NCI-H1930 (cell line): ENCODE results near the gene NEK11.
A peak's percentile ranks its signal among the peaks of the same experiment; 100 is the strongest.
"Not testable (repeated sequence)": the region's sequence is repeated elsewhere in the genome, so short reads cannot be mapped to it uniquely, and the experiment has no call there.

Experiments used
- DNase-seq, 2 experiments: peaks; one replicate each; lab custom pipeline; 2025; lab: John Stamatoyannopoulos, UW

Gene NEK11

DNA sequence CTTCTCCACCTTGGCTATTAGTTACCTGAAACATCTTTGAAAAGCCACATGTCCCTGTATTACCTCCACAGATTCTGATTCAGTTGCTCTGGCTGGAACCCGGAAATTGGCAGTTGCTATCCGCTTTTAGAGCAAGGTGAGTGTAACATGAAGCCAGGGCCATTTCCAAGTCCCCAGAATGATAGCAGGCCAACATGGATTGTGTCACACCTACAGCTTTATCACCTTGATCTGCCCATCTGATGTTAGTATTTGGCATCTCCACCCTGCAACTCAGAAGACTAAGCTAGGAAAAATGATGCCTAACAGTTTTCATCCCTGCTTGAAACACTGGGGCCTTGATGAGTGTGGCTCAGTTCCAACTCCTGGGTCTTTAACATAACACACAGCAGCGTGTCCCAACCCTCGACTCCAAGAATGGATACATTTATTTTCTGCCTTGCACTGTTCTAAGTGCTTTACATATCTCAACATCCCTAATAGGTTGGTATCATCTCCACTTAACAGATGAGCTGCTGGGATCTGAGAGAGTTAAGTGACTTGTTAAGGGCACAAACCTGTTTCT lies 333.6 kb downstream of the NEK11 start:
- DNase-seq, result no peak

DNA sequence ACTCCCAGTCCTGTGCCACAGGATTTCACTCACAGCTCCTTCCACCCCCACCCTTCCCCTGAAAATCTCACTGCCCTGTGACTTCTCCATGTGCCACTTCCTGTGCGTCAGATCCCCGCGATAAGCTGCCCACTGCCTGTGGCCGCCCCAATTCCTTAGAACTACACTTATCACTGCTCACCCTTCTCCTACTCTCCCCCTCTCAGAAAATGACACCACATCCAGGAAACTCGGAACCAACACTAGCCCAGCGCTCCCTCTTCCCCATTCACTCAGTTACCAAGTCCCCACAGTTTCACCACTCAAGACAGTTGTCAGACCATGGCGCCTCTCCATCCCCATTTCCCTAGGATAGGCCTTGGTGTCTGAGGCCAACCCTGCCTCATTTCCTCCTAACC lies 334.4 kb downstream of the NEK11 start:
- not testable (repeated sequence) for DNase-seq

DNA sequence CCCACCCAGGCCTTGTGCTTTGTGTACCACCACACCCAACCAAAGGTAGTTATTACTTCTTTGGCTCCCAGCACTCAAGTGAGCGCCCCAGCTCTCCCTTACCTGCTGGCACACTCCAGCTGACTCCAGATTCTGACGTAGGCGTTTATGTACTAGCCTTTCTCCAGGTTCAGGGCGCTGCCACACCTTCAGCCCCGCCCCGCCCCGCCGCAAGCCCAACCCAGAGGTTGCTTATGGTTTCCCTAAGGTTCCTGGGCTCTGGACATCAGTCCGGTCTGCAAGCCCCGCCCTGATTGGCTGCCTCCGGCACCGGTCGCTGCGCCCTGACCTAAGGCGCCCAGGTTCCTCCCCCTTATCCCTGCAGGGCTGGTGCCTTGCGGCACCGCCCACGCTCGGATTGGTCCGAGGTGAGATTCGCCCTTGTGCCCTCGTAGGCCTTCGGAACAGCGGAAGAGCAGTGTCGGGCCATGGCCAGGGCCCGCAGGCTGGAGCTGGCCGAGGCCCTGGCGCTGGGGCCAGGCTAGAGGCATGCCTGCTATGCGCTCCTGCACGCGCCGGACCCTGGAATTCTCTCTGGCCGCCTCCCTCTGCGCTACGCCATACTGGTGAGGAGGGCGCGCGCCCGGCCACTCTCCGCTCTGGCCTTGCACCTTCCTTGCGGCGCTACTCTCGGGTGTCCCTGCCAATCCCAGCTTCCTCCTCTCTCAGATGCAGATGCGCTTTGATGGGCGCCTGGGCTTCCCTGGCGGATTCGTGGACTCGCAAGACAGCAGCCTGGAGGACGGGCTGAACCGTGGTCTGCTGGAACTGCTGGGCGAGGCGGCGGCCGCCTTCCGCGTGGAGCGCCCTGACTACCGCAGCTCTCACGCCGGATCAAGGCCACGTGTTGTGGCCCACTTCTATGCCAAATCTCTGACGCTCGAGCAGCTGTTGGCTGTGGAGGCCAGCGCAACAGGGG lies 335.1 kb downstream of the NEK11 start:
- DNase-seq, result peak; percentile 48 to 82

DNA sequence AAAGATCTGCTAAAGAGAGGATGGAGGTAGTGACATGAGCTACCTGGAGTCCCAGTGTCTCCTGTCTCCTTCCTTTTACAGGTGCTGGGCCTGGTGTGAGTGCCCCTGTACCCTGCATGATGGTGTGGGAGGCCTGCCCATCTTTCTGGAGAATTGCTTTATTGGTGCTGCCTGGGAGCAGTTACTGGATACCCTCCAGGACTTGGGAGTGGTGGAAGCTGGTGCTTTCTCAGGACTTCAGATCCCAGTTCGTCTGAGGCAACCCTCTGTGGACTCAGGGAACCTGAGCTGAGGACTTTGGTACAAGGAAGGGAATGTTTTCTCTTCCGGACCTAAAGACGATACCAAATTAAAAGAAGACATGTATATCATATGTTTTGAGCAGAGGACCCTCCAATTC lies 336.6 kb downstream of the NEK11 start:
- DNase-seq, result no peak

- no peak for DNase-seq
These were observed 344.4 kb downstream of the NEK11 start for GRCh38 chr3:131370935-131371687.

DNA sequence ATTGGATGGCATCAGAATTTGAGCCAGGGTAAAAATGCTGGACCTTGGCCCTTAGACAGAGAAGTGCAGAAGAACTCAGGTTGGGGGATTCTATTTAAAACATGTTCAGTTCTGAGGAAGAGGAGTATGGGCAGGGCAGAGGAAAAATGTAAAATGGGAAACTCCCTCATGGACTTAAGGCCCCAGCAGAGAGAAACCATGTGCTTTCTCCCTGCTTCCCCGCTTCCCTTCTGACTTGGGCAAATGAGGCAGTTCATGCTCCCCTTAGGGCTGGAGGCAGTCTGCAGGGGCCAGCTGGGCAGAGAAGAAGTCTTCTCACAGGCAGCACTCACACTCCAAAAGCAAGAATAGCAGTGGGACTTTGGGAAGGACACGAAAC lies 345.0 kb downstream of the NEK11 start:
- no peak for DNase-seq

- no peak for DNase-seq
These were observed 348.1 kb downstream of the NEK11 start for GRCh38 chr3:131374741-131375140.

DNA sequence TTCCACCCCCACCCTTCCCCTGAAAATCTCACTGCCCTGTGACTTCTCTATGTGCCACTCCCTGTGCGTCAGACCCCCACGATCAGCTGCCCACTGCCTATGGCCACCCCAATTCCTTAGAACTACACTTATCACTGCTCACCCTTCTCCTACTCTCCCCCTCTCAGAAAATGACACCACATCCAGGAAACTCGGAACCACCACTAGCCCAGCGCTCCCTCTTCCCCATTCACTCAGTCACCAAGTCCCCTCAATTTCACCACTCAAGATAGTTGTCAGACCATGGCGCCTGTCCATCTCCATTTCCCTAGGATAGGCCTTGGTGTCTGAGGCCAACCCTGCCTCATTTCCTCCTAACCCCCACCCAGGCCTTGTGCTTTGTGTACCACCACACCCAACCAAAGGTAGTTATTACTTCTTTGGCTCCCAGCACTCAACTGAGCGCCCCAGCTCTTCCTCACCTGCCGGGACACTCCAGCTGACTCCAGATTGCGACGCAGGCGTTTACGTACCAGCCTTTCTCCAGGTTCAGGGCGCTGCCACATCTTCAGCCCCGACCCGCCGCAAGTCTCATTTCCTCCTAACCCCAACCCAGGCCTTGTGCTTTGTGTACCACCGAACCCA lies 354.3 kb downstream of the NEK11 start:
- not testable (repeated sequence) for DNase-seq

DNA sequence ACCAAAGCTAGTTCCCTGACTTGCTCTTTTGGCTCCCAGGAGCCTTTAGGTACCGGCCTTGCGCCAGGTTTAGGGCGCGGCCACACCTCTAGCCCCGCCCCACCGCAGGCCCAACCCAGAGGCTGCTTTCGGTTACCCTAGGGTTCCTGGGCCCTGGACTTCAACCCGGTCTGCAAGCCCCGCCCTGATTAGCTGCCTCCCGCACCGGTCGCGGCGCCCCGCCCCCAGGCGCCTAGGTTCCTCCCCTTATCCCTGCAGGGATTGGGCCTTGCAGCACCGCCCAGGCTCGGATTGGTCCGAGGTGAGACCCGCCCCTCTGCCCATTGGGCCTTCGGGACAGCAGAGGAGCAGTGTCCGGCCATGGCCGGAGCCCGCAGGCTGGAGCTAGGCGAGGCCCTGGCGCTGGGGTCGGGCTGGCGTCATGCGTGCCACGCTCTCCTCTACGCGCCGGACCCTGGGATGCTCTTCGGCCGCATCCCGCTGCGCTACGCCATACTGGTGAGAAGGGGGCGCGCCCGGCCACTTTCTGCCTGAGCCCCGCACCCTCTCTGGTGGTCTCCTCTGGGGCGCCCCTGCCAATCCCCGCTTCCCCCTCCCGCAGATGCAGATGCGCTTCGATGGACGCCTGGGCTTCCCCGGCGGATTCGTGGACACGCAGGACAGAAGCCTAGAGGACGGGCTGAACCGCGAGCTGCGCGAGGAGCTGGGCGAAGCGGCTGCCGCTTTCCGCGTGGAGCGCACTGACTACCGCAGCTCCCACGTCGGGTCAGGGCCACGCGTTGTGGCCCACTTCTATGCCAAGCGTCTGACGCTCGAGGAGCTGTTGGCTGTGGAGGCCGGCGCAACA lies 355.0 kb downstream of the NEK11 start, which contains the start of gene NUDT16:
NUDT16 (plus strand) TSS at position 330 of the 847 bp plus-strand sequence; CDS start at position 361, 31 bp downstream.
- peak; percentile 95 for DNase-seq

GRCh38 chr3:131386429-131387165 lies 359.9 kb downstream of the NEK11 start:
- no peak for DNase-seq

GRCh38 chr3:131387796-131388489 lies 361.3 kb downstream of the NEK11 start:
- DNase-seq, result no peak

DNA sequence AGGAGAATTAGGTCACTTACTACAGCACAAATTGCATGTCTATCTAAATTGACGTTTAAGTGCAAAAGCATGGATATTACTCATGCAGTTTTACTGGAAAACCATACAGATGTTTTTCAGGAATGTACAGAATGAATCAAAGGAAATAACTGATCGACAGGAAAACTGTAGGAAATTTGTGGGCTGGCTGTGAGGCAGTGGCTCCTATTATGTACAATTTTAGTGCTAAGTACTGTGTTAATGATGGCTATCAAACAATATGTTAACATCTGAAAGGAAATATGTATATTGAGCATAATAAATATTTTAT lies 361.8 kb downstream of the NEK11 start:
- no peak for DNase-seq

DNA sequence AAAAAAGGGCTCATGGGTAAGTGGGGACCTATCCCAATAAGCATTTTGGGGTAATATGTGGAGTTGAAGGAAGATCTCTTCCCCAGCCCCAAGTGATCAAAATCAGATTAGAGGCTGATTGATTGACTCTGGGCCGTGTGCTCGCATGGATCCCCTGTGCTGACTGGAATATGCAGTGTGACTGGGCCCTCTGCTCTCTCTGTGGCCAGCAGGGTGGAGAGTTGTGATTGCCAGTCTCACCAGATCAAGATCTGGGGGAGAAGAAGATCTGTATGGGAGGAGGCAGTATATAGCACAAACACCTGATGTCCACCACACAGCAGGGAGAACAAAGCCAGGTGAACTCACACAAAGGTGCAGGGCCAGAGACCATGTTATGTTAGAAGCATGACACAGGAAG lies 363.7 kb downstream of the NEK11 start:
- DNase-seq, result no peak

DNA sequence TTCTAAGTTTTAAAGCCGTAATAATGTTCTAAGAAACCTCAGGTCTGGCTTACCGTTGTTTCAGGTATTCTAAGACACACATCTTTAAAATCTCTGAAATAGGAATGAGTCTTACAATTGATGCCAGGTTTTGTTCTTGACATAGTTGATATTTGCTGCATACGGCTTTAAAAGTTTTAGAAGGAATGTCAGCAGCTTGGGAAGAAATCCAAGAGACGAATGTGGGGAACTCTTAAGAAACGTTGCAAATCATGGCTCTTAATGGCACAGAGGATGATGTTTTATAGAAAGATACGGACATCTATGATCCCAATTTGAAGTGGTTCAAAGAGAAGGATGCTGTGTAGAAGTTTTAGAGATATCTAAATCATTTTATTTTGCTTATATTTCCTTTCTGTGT lies 366.4 kb downstream of the NEK11 start:
- DNase-seq, result no peak

DNA sequence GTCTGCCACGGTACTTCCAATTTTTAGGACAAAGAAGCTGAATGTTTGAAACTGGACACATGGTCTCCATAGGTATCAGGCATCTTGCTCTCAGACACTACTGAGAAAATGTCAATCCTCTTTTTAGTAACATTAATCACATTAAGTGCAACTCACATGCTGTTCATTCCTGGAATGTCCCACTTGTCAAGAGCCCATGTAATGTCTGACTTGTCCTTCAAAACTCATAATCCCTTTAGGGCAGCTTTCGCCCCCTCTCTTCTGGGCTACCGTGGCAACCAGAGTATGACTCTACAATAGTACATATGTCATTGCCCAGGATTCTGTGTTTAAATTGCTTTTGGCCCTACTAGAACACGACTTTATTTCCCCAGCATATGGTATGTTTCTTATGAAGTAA lies 367.2 kb downstream of the NEK11 start:
- no peak for DNase-seq

DNA sequence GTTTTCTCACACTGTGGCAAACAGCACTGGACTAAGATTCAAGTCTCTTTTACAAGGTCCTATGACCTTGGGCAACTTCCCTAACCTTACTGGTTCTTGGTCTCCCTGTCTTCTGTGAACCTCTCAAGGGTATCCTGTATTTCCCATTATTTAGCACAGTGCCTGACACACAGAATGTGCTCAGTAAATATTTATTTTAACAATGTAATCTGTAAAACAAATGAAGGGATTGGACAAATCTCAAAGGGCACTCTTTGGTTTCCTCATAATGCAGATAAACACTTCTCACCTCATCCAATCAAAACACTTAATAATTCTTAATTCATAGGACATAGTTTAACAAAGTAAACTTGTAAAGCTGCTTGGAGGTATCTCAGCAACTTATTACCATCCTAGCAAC lies 367.7 kb downstream of the NEK11 start:
- DNase-seq, result no peak

- no peak for DNase-seq
These were observed 369.5 kb downstream of the NEK11 start for GRCh38 chr3:131396170-131396569.

- DNase-seq, result no peak
These were observed 371.2 kb downstream of the NEK11 start for GRCh38 chr3:131397889-131398288.
